Sigmoid colon (tissue), 3 donors: ENCODE data around the gene CDCA3.

Experiments used
- POLR2A ChIP-seq, 2 donors: fragments of 450-650 bp; IDR thresholded peaks; one replicate each; pipeline ENCODE4 v1.6.1; 2016; ENCODE audit warnings: antibody characterized with exemption in 2 of 2, mild to moderate bottlenecking in 2 of 2, moderate library complexity in 2 of 2
- TF ChIP-seq, protein P1 (sequence below), 4 experiments: fragments of 450-650 bp in 3 of 4; fragments of 200-600 bp in 1 of 4; IDR thresholded peaks; one replicate each; pipeline ENCODE4 v1.5.1; 2016 to 2019; ENCODE audit warnings: antibody characterized with exemption in 4 of 4, mild to moderate bottlenecking in 3 of 4, moderate library complexity in 2 of 4

DNA sequence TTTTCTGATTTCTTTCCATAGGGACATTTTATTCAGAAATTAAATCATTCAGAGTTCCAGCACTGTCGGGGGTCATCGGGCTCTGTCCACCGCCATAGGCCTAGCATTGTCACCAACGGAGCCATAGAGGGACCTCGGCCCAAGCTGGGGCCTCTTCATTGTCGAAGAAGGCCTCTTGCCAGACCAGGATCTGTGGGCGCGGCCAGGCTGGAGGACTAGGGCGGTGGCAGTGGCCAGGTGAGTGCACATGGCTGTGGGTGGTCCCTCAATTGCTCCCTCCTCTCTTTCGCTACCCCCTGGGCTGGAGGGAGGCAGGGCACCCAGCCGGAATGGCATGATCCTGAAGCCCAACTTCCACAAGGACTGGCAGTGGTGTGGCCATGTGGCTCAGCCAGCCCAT is 32.6 kb upstream of the CDCA3 start:
- TF ChIP-seq, protein P1, sequence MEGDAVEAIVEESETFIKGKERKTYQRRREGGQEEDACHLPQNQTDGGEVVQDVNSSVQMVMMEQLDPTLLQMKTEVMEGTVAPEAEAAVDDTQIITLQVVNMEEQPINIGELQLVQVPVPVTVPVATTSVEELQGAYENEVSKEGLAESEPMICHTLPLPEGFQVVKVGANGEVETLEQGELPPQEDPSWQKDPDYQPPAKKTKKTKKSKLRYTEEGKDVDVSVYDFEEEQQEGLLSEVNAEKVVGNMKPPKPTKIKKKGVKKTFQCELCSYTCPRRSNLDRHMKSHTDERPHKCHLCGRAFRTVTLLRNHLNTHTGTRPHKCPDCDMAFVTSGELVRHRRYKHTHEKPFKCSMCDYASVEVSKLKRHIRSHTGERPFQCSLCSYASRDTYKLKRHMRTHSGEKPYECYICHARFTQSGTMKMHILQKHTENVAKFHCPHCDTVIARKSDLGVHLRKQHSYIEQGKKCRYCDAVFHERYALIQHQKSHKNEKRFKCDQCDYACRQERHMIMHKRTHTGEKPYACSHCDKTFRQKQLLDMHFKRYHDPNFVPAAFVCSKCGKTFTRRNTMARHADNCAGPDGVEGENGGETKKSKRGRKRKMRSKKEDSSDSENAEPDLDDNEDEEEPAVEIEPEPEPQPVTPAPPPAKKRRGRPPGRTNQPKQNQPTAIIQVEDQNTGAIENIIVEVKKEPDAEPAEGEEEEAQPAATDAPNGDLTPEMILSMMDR (IDR thresholded peaks at IDR 0.05), result no peak
- TF ChIP-seq POLR2A (IDR thresholded peaks at IDR 0.05), result no peak
